Measurements from ENCODE around the gene CLIP1.

CLIP1 gene

DNA sequence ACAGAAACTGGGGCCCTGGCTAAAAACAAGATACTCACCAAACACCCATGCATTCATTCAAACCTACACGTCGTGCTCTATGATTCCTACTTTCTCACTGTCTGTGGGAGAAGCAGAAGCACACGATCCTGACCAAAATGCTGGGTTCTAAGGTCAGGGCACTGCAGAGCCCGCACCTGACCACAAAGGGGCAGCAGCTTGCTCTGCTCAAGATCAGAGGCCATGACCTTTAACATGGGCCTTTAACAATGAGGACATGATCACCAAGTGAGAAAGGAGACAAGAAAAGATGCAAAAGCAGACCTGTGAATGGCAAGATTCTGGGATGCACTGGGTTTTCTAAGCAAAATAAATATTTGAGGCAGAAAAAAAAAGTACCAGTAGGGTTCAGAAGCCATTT lies 116.1 kb downstream of the CLIP1 start:
- Histone ChIP-seq H3K27me3 (ENCODE audit: insufficient read depth, insufficient read length) (no peaks in the 10 kb centered on the region), H3K4me1 (ENCODE audit: insufficient read depth, insufficient read length) (no peaks in the 10 kb centered on the region), H3K9ac (ENCODE audit: insufficient read length, low read depth) (no peak overlapping the region), H3K4me3 (ENCODE audit: insufficient read length, low read depth) (no peak overlapping the region), H3K36me3 (ENCODE audit: insufficient read depth, insufficient read length, low read length) (peaks cover 30% of the 10 kb centered on the region), H3K9me3 (ENCODE audit: insufficient read depth, low read length) (no peaks in the 10 kb centered on the region)
- TF ChIP-seq ZNF274 (IDR thresholded peaks at IDR 0.05; ENCODE audit: low read depth, low read length): no peak
- TF ChIP-seq SUZ12 (IDR thresholded peaks at IDR 0.05; ENCODE audit: extremely low read depth, insufficient read depth, insufficient read length): no peak
- TF ChIP-seq YY1 (IDR thresholded peaks at IDR 0.05; ENCODE audit: insufficient read depth, insufficient read length): no peak
- DNase-seq (ENCODE audit: low read depth, low spot score): peak; percentile 36

DNA sequence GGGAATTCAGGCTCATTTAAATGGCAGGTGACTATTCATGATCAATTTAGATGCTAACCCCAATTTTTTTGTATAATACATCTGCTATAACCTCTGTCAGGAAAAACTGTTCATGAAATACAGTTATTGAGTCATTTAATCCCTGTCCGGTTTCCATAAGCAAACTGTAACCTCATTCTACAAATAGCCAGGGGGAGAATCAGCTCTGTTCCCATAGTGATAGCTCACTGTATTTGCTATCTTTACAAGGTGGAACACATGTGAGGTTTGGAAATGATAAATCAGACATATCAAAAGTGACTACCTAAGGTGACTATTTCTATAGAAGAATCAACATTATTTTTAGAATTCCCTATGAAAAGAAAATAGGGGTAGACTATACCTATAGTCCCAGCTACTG lies 117.5 kb downstream of the CLIP1 start:
- no peak overlapping the region for H3K4me3 ChIP-seq (ENCODE audit: insufficient read length, low read depth)
- no peak for DNase-seq (ENCODE audit: low read depth, low spot score)
- H3K9me3 ChIP-seq (ENCODE audit: insufficient read depth, low read length): no peaks in the 10 kb centered on the region
- H3K9ac ChIP-seq (ENCODE audit: insufficient read length, low read depth): no peak overlapping the region
- H3K27me3 ChIP-seq (ENCODE audit: insufficient read depth, insufficient read length): no peaks in the 10 kb centered on the region
- H3K4me1 ChIP-seq (ENCODE audit: insufficient read depth, insufficient read length): no peaks in the 10 kb centered on the region
- TF ChIP-seq ZNF274 (IDR thresholded peaks at IDR 0.05; ENCODE audit: low read depth, low read length) (no peak), SUZ12 (IDR thresholded peaks at IDR 0.05; ENCODE audit: extremely low read depth, insufficient read depth, insufficient read length) (no peak), YY1 (IDR thresholded peaks at IDR 0.05; ENCODE audit: insufficient read depth, insufficient read length) (no peak)
- H3K36me3 ChIP-seq (ENCODE audit: insufficient read depth, insufficient read length, low read length): peaks cover 34% of the 10 kb centered on the region

DNA sequence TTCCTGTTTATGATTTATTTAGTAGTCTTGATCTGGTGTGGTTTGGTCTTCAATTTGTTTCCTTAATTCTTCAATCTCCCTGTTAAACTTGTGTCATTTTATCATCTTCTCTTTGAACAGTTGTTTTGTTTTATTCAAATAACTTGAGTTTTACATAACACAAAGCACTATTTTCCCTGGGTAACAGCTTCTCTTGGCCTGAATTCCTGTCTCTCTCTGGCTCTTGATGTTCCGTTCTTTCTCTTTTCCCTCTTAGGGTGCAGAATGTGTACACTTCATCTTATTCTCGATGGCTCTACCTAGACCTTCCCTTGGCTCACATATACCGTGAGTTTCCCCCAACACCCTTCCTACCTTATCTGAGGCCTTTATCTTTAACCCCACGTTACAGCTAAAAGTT lies 119.4 kb downstream of the CLIP1 start:
- Histone ChIP-seq H3K9me3 (ENCODE audit: insufficient read depth, low read length) (no peaks in the 10 kb centered on the region), H3K27me3 (ENCODE audit: insufficient read depth, insufficient read length) (no peaks in the 10 kb centered on the region), H3K4me3 (ENCODE audit: insufficient read length, low read depth) (no peak overlapping the region), H3K9ac (ENCODE audit: insufficient read length, low read depth) (no peak overlapping the region), H3K36me3 (ENCODE audit: insufficient read depth, insufficient read length, low read length) (peaks cover 26% of the 10 kb centered on the region), H3K4me1 (ENCODE audit: insufficient read depth, insufficient read length) (no peaks in the 10 kb centered on the region)
- TF ChIP-seq ZNF274 (IDR thresholded peaks at IDR 0.05; ENCODE audit: low read depth, low read length): no peak
- no peak for TF ChIP-seq YY1 (IDR thresholded peaks at IDR 0.05; ENCODE audit: insufficient read depth, insufficient read length)
- TF ChIP-seq SUZ12 (IDR thresholded peaks at IDR 0.05; ENCODE audit: extremely low read depth, insufficient read depth, insufficient read length): no peak
- no peak for DNase-seq (ENCODE audit: low read depth, low spot score)

DNA sequence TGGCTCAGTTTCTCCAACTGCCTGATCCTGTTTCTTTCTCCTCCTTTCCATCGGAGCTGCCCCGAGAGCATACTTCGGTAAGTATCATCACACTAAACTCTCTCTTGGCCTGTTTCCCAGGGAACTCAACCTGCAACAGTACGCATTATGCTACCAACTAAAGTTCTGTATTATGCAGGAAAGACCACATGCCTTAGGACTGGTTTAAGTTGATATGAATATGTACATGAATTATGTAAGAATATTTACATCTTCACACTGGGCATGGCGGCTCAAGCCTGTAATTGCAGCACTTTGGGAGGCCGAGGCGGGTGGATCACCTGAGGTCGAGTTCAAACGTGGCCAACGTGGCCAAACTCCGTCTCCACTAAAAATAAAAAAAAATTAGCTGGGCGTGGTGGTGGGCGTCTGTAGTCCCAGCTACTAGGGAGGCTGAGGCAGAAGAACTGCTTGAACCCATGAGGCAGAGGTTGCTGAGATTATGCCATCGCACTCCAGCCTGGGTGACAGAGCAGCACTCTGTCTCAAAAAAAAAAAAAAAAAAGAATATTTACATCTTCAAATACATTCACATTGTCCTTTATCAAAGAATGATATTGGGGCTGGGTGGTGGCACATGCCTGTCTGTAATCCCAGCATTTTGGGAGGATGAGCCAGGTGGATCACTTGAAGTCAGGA lies 124.3 kb downstream of the CLIP1 start:
- Histone ChIP-seq H3K4me1 (ENCODE audit: insufficient read depth, insufficient read length) (no peaks in the 10 kb centered on the region), H3K27me3 (ENCODE audit: insufficient read depth, insufficient read length) (no peaks in the 10 kb centered on the region), H3K9me3 (ENCODE audit: insufficient read depth, low read length) (no peaks in the 10 kb centered on the region), H3K9ac (ENCODE audit: insufficient read length, low read depth) (no peak overlapping the region), H3K4me3 (ENCODE audit: insufficient read length, low read depth) (no peak overlapping the region), H3K36me3 (ENCODE audit: insufficient read depth, insufficient read length, low read length) (peaks cover 30% of the 10 kb centered on the region)
- no peak for DNase-seq (ENCODE audit: low read depth, low spot score)
- no peak for TF ChIP-seq YY1 (IDR thresholded peaks at IDR 0.05; ENCODE audit: insufficient read depth, insufficient read length)
- no peak for TF ChIP-seq SUZ12 (IDR thresholded peaks at IDR 0.05; ENCODE audit: extremely low read depth, insufficient read depth, insufficient read length)
- no peak for TF ChIP-seq ZNF274 (IDR thresholded peaks at IDR 0.05; ENCODE audit: low read depth, low read length)

DNA sequence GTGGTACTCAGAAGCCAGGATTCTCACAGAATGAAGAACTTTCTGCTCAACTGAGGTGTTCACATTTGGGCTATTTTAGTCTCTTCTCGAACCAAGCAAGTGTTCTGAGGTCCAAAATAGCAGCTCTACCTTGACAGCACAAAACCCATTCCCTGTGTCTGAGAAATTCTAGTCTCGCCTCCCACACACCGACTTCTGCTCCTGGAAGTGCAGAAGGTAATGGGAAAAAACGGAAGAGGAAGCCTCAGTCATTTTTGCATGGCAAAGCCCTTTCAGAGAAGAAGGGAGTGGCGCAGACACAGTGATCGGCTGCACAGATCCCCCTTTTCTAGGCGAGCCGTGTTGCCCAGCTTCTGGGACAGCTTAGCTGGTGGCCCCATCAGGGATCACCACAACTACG lies 125.0 kb downstream of the CLIP1 start:
- TF ChIP-seq YY1 (IDR thresholded peaks at IDR 0.05; ENCODE audit: insufficient read depth, insufficient read length) (no peak), SUZ12 (IDR thresholded peaks at IDR 0.05; ENCODE audit: extremely low read depth, insufficient read depth, insufficient read length) (no peak), ZNF274 (IDR thresholded peaks at IDR 0.05; ENCODE audit: low read depth, low read length) (no peak)
- Histone ChIP-seq H3K27me3 (ENCODE audit: insufficient read depth, insufficient read length) (no peaks in the 10 kb centered on the region), H3K9me3 (ENCODE audit: insufficient read depth, low read length) (no peaks in the 10 kb centered on the region), H3K4me1 (ENCODE audit: insufficient read depth, insufficient read length) (no peaks in the 10 kb centered on the region), H3K4me3 (ENCODE audit: insufficient read length, low read depth) (no peak overlapping the region), H3K9ac (ENCODE audit: insufficient read length, low read depth) (no peak overlapping the region), H3K36me3 (ENCODE audit: insufficient read depth, insufficient read length, low read length) (peaks cover 28% of the 10 kb centered on the region)
- no peak for DNase-seq (ENCODE audit: low read depth, low spot score)

DNA sequence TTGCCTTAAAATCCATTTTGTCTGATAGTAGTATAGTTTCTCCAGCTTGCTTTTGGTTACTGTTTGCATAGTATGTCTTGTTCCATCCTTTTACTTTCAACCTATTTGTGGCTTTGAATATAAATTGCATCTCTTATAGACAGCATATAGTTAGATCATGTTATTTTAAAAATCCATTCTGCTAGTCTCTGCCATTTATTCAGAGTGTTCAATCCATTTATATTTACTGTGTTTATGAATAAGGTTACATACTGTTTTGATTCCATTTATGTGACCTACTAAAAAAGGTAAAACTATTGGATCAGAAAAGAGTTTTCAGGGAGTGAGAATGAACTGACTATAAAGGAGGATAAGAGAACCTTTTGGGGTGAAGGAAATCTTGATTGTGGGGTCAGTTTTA lies 126.6 kb downstream of the CLIP1 start:
- H3K27me3 ChIP-seq (ENCODE audit: insufficient read depth, insufficient read length): no peaks in the 10 kb centered on the region
- DNase-seq (ENCODE audit: low read depth, low spot score): no peak
- H3K4me3 ChIP-seq (ENCODE audit: insufficient read length, low read depth): no peak overlapping the region

DNA sequence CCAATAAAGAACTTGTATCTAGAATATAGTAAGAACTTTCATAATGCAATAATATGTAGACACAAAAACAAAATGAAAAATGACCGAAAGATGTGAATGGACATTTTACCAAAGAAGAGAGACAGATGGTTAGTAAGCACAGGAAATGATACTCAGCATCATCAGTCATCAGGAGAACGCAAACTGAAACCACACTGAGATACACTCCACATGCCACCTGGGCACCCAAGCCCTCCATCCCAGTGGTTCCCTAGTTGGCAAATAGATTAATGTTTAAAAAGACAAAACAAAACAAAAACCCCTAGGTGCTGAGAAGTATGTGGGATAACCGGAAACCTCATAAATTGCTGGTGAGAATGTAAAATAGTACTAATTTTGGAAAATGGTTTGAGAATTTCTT lies 129.4 kb downstream of the CLIP1 start:
- Histone ChIP-seq H3K4me3 (ENCODE audit: insufficient read length, low read depth) (no peak overlapping the region), H3K9me3 (ENCODE audit: insufficient read depth, low read length) (no peaks in the 10 kb centered on the region), H3K27me3 (ENCODE audit: insufficient read depth, insufficient read length) (no peaks in the 10 kb centered on the region), H3K36me3 (ENCODE audit: insufficient read depth, insufficient read length, low read length) (peaks cover 23% of the 10 kb centered on the region), H3K9ac (ENCODE audit: insufficient read length, low read depth) (no peak overlapping the region), H3K4me1 (ENCODE audit: insufficient read depth, insufficient read length) (no peaks in the 10 kb centered on the region)
- no peak for TF ChIP-seq YY1 (IDR thresholded peaks at IDR 0.05; ENCODE audit: insufficient read depth, insufficient read length)
- no peak for TF ChIP-seq ZNF274 (IDR thresholded peaks at IDR 0.05; ENCODE audit: low read depth, low read length)
- TF ChIP-seq SUZ12 (IDR thresholded peaks at IDR 0.05; ENCODE audit: extremely low read depth, insufficient read depth, insufficient read length): no peak
- DNase-seq (ENCODE audit: low read depth, low spot score): no peak

More for the DNA sequence above, 126.6 kb downstream of the CLIP1 start:
- peaks cover 25% of the 10 kb centered on the region for H3K36me3 ChIP-seq (ENCODE audit: insufficient read depth, insufficient read length, low read length)
- H3K9ac ChIP-seq (ENCODE audit: insufficient read length, low read depth): no peak overlapping the region
- TF ChIP-seq SUZ12 (IDR thresholded peaks at IDR 0.05; ENCODE audit: extremely low read depth, insufficient read depth, insufficient read length) (no peak), YY1 (IDR thresholded peaks at IDR 0.05; ENCODE audit: insufficient read depth, insufficient read length) (no peak), ZNF274 (IDR thresholded peaks at IDR 0.05; ENCODE audit: low read depth, low read length) (no peak)
- H3K4me1 ChIP-seq (ENCODE audit: insufficient read depth, insufficient read length): no peaks in the 10 kb centered on the region
- no peaks in the 10 kb centered on the region for H3K9me3 ChIP-seq (ENCODE audit: insufficient read depth, low read length)

All from NT2/D1 (cell line).